B cell (primary cell): ENCODE results near the gene TBXAS1.

Source experiments
- CTCF ChIP-seq: fragments of 200-600 bp; IDR thresholded peaks from one replicate; pipeline ENCODE4 v1.8.0; 2022; ENCODE audit warnings: antibody characterized with exemption, mild to moderate bottlenecking
- EZH2 ChIP-seq: IDR thresholded peaks from 2 replicates; pipeline ENCODE4 v1.6.1; 2012; ENCODE audit warnings: borderline replicate concordance, low read depth, mild to moderate bottlenecking, moderate library complexity, low read length; ENCODE audit not compliant: insufficient read depth, poor library complexity, severe bottlenecking

- no peak for TF ChIP-seq CTCF
- TF ChIP-seq EZH2 = no peak
These were observed 56.4 kb downstream of the TBXAS1 start for GRCh38 chr7:139885511-139885910.
